HepG2 (cell line): Measurements from ENCODE around the gene NAPEPLD. TPM values are rescaled to one million over a fixed set of nuclear protein-coding genes. Genes with fewer than 3 reads are reported as not detected.

Experiments
- ADNP ChIP-seq: sonication (generic); formaldehyde crosslinking; IDR thresholded peaks from 2 replicates; pipeline ENCODE4 v1.4.0; 2020; ENCODE audit warnings: missing genetic modification reagents
- DR1 ChIP-seq: sonication (generic); formaldehyde crosslinking; IDR thresholded peaks from 2 replicates; pipeline ENCODE4 v1.8.0; 2021; ENCODE audit warnings: mild to moderate bottlenecking, missing genetic modification reagents, inconsistent platforms
- EEA1 ChIP-seq: sonication (generic); formaldehyde crosslinking; IDR thresholded peaks from 2 replicates; pipeline ENCODE4 v1.5.1; 2020; ENCODE audit warnings: mild to moderate bottlenecking, missing genetic modification reagents, borderline replicate concordance
- ERF ChIP-seq: IDR thresholded peaks from 2 replicates; pipeline ENCODE4 v1.6.1; 2018; ENCODE audit warnings: missing biosample characterization, missing genetic modification reagents
- FOXA3 ChIP-seq: IDR thresholded peaks from 2 replicates; pipeline ENCODE4 v1.6.1; 2016; ENCODE audit warnings: missing genetic modification reagents, missing compliant biosample characterization
- FOXC1 ChIP-seq: sonication (generic); formaldehyde crosslinking; IDR thresholded peaks from 2 replicates; pipeline ENCODE4 v1.8.0; 2022; ENCODE audit warnings: mild to moderate bottlenecking, missing genetic modification reagents, borderline replicate concordance
- GABPB1 ChIP-seq: IDR thresholded peaks from 2 replicates; pipeline ENCODE4 v1.6.1; 2016; ENCODE audit warnings: mild to moderate bottlenecking, missing genetic modification reagents, moderate library complexity, missing compliant biosample characterization
- HDAC1 ChIP-seq: sonication (generic); formaldehyde crosslinking; IDR thresholded peaks from 2 replicates; pipeline ENCODE4 v1.5.1; 2020; ENCODE audit warnings: mild to moderate bottlenecking, missing genetic modification reagents
- NFE2L1 ChIP-seq: sonication (generic); formaldehyde crosslinking; IDR thresholded peaks from 2 replicates; pipeline ENCODE4 v1.4.0; 2020; ENCODE audit warnings: missing genetic modification reagents, mild to moderate bottlenecking, borderline replicate concordance
- PPARG ChIP-seq: conservative IDR thresholded peaks from 2 replicates; pipeline ENCODE4 v1.6.1; 2016; ENCODE audit warnings: missing biosample characterization, missing genetic modification reagents
- SAP130 ChIP-seq: IDR thresholded peaks from 2 replicates; pipeline ENCODE4 v1.6.1; 2016; ENCODE audit warnings: low read depth
- SATB2 ChIP-seq: sonication (generic); formaldehyde crosslinking; IDR thresholded peaks from 2 replicates; pipeline ENCODE4 v1.5.0; 2020; ENCODE audit warnings: missing genetic modification reagents
- SIN3B ChIP-seq: fragments of 150-350 bp; IDR thresholded peaks from 2 replicates; pipeline ENCODE4 v1.6.1; 2014; ENCODE audit warnings: low read length
- SOX13 ChIP-seq, 3 experiments: fragments of 450-650 bp in 1 of 3; sonication (generic) in 1 of 3; formaldehyde crosslinking in 1 of 3; IDR thresholded peaks in 2 of 3; conservative IDR thresholded peaks in 1 of 3; 2 replicates each; pipeline versions ENCODE4 v1.5.0 to v1.6.1; 2016 to 2020; ENCODE audit warnings: antibody characterized with exemption in 1 of 3, mild to moderate bottlenecking in 1 of 3, missing compliant biosample characterization in 1 of 3, missing genetic modification reagents in 1 of 3, moderate library complexity in 1 of 3
- ZBTB42 ChIP-seq: sonication (generic); formaldehyde crosslinking; IDR thresholded peaks from 2 replicates; pipeline ENCODE4 v1.5.0; 2020; ENCODE audit warnings: mild to moderate bottlenecking, missing genetic modification reagents
- ZC3H13 ChIP-seq: sonication (generic); formaldehyde crosslinking; IDR thresholded peaks from 2 replicates; pipeline ENCODE4 v1.8.1; 2023; ENCODE audit warnings: mild to moderate bottlenecking, missing genetic modification reagents, moderate library complexity
- ZFX ChIP-seq: sonication (generic); formaldehyde crosslinking; IDR thresholded peaks from 2 replicates; pipeline ENCODE4 v1.4.0; 2020; ENCODE audit warnings: mild to moderate bottlenecking, low read depth, missing genetic modification reagents, moderate library complexity
- ZFY ChIP-seq: sonication (generic); formaldehyde crosslinking; IDR thresholded peaks from 2 replicates; pipeline ENCODE4 v1.4.0; 2020; ENCODE audit warnings: missing genetic modification reagents
- ZNF20 ChIP-seq: sonication (generic); formaldehyde crosslinking; IDR thresholded peaks from 2 replicates; pipeline ENCODE4 v1.4.0; 2020; ENCODE audit warnings: mild to moderate bottlenecking, moderate library complexity, missing genetic modification reagents
- ZNF383 ChIP-seq: sonication (generic); formaldehyde crosslinking; IDR thresholded peaks from 2 replicates; pipeline ENCODE4 v1.4.0; 2020; ENCODE audit warnings: missing genetic modification reagents, mild to moderate bottlenecking, borderline replicate concordance
- ZNF644 ChIP-seq: IDR thresholded peaks from 2 replicates; pipeline ENCODE4 v1.6.1; 2016; ENCODE audit warnings: low read depth
- ZNF720 ChIP-seq: sonication (generic); formaldehyde crosslinking; IDR thresholded peaks from 2 replicates; pipeline ENCODE4 v1.4.0; 2020; ENCODE audit warnings: missing genetic modification reagents
- ZNF777 ChIP-seq: sonication (generic); formaldehyde crosslinking; IDR thresholded peaks from 2 replicates; pipeline ENCODE4 v1.4.0; 2020; ENCODE audit warnings: missing genetic modification reagents
- polyA plus RNA-seq, 8 experiments: library from polyadenylated mRNA; depleted of rRNA in 3 of 8; stranded (reverse) in 7 of 8; unstranded in 1 of 8; fragments of >200 nt; fragmentation: Illumina TruSeq in 4 of 8; extraction: Trizol in 4 of 8; gene quantifications; 2 replicates each; pipeline versions ENCODE4 v1.2.1 to v1.2.3, GENCODE V29; 2011 to 2016; ENCODE audit warnings: low read depth in 4 of 8, missing spikeins in 1 of 8, mixed read lengths in 1 of 8; ENCODE audit not compliant: insufficient read depth in 1 of 8
- total RNA-seq, 5 experiments: library from RNA; depleted of rRNA; stranded (reverse); fragments of >200 nt; fragmentation: Illumina TruSeq; extraction: Trizol; gene quantifications; 2 replicates each; pipeline ENCODE4 v1.2.3, GENCODE V29; 2016; ENCODE audit warnings: low read depth in 1 of 5
- TF ChIP-seq, protein P1 (sequence below): sonication (generic); formaldehyde crosslinking; conservative IDR thresholded peaks from 2 replicates; pipeline ENCODE4 v1.4.0; 2020; ENCODE audit warnings: missing genetic modification reagents
- TF ChIP-seq, protein P2 (sequence below): sonication (generic); formaldehyde crosslinking; IDR thresholded peaks from 2 replicates; pipeline ENCODE4 v1.4.0; 2020; ENCODE audit warnings: missing genetic modification reagents, borderline replicate concordance
- TF ChIP-seq, protein P3 (sequence below): IDR thresholded peaks from 2 replicates; pipeline ENCODE4 v1.6.1; 2016; ENCODE audit warnings: missing compliant biosample characterization, missing genetic modification reagents, borderline replicate concordance

The NAPEPLD gene
- total and polyA plus RNA-seq, 2 of the 13 experiments (the other 11 are each of a cell fraction or from before 2014, with no cell fraction given), result 3.4 to 5.6 TPM

DNA sequence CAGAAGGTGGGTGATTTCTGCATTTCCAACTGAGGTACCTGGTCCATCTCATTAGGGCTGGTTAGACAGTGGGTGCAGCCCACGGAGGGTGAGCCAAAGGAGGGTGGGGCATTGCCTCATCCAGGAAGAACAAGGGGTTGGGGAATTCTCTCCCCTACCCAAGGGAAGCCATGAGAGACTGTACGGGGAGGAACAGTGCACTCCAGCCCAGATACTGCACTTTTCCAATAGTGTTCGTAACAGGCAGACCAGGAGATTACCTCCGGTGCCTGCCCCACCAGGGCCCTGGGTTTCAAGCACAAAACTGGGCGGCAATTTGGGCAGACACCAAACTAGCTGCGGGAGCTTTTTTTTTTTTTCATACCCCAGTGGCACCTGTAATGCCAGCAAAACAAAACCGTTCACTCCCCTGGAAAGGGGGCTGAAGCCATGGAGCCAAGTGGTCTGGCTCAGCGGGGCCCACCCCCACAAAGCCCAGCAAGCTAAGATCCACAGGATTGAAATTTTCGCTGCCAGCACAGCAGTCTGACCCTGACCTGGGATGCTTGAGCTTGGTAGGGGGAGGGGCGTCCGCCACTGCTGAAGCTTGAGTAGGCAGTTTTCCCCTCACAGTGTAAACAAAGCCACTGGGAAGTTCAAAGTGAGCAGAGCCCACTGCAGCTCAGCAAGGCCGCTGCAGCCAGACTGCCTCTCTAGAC is 42.7 kb downstream of the NAPEPLD start (continued):
- TF ChIP-seq, protein P1, sequence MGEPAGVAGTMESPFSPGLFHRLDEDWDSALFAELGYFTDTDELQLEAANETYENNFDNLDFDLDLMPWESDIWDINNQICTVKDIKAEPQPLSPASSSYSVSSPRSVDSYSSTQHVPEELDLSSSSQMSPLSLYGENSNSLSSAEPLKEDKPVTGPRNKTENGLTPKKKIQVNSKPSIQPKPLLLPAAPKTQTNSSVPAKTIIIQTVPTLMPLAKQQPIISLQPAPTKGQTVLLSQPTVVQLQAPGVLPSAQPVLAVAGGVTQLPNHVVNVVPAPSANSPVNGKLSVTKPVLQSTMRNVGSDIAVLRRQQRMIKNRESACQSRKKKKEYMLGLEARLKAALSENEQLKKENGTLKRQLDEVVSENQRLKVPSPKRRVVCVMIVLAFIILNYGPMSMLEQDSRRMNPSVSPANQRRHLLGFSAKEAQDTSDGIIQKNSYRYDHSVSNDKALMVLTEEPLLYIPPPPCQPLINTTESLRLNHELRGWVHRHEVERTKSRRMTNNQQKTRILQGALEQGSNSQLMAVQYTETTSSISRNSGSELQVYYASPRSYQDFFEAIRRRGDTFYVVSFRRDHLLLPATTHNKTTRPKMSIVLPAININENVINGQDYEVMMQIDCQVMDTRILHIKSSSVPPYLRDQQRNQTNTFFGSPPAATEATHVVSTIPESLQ (CRISPR knock-in tag), result no peak
- TF ChIP-seq SIN3B, result no peak
- TF ChIP-seq NFE2L1, result no peak
- no peak for TF ChIP-seq ZNF777 (CRISPR knock-in tag)
- TF ChIP-seq, protein P2, sequence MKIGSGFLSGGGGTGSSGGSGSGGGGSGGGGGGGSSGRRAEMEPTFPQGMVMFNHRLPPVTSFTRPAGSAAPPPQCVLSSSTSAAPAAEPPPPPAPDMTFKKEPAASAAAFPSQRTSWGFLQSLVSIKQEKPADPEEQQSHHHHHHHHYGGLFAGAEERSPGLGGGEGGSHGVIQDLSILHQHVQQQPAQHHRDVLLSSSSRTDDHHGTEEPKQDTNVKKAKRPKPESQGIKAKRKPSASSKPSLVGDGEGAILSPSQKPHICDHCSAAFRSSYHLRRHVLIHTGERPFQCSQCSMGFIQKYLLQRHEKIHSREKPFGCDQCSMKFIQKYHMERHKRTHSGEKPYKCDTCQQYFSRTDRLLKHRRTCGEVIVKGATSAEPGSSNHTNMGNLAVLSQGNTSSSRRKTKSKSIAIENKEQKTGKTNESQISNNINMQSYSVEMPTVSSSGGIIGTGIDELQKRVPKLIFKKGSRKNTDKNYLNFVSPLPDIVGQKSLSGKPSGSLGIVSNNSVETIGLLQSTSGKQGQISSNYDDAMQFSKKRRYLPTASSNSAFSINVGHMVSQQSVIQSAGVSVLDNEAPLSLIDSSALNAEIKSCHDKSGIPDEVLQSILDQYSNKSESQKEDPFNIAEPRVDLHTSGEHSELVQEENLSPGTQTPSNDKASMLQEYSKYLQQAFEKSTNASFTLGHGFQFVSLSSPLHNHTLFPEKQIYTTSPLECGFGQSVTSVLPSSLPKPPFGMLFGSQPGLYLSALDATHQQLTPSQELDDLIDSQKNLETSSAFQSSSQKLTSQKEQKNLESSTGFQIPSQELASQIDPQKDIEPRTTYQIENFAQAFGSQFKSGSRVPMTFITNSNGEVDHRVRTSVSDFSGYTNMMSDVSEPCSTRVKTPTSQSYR (CRISPR knock-in tag), result peak; percentile 99
- no peak for TF ChIP-seq ZNF720
- TF ChIP-seq ZNF644, result 0 out of 2 replicates have a peak, but pooled peaks have one; percentile 20
- TF ChIP-seq HDAC1, result peak; percentile 74
- TF ChIP-seq ERF (CRISPR knock-in tag), result peak; percentile 71; the same call in 1 of the 2 replicates
- TF ChIP-seq PPARG (CRISPR knock-in tag), result peak; percentile 48; the same call in 1 of the 2 replicates
- no peak for TF ChIP-seq ZBTB42 (CRISPR knock-in tag)
- TF ChIP-seq ZFY (CRISPR knock-in tag), result peak; percentile 63; the same call in 1 of the 2 replicates
- TF ChIP-seq ZNF20 (CRISPR knock-in tag), result no peak
- 0 out of 2 replicates have a peak, but pooled peaks have one; percentile 29 for TF ChIP-seq GABPB1 (CRISPR knock-in tag)
- no peak for TF ChIP-seq ADNP
- TF ChIP-seq EEA1 (CRISPR knock-in tag), result no peak
- TF ChIP-seq FOXC1 (CRISPR knock-in tag), result peak; percentile 22; the same call in 1 of the 2 replicates
- TF ChIP-seq ZNF383 (CRISPR knock-in tag), result no peak
- TF ChIP-seq SOX13 (IDR thresholded peaks at IDR 0.05), result no peak
- peak in 1 of 2 experiments; percentile 60; a peak in 2 of 4 replicates for TF ChIP-seq SOX13 (CRISPR knock-in tag; conservative IDR thresholded peaks at IDR 0.05 in 1 of 2, IDR thresholded peaks at IDR 0.05 in 1 of 2)
- TF ChIP-seq, protein P3, sequence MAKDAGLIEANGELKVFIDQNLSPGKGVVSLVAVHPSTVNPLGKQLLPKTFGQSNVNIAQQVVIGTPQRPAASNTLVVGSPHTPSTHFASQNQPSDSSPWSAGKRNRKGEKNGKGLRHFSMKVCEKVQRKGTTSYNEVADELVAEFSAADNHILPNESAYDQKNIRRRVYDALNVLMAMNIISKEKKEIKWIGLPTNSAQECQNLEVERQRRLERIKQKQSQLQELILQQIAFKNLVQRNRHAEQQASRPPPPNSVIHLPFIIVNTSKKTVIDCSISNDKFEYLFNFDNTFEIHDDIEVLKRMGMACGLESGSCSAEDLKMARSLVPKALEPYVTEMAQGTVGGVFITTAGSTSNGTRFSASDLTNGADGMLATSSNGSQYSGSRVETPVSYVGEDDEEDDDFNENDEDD (CRISPR knock-in tag), result no peak
- no peak for TF ChIP-seq SATB2 (CRISPR knock-in tag)
- TF ChIP-seq FOXA3 (CRISPR knock-in tag), result peak; percentile 93
- peak; percentile 38; the same call in 1 of the 2 replicates for TF ChIP-seq ZC3H13 (CRISPR knock-in tag)
- no peak for TF ChIP-seq DR1 (CRISPR knock-in tag)
- peak; percentile 69 for TF ChIP-seq SAP130 (CRISPR knock-in tag)
- TF ChIP-seq ZFX (CRISPR knock-in tag), result peak; percentile 49; the same call in 1 of the 2 replicates
